ENCODE data around the gene GINS3.

GINS3 gene

GRCh38 chr16:58425756-58426494 lies 33.7 kb downstream of the GINS3 start:
- peak; percentile 10 for DNase-seq (ENCODE audit: low spot score)

DNA sequence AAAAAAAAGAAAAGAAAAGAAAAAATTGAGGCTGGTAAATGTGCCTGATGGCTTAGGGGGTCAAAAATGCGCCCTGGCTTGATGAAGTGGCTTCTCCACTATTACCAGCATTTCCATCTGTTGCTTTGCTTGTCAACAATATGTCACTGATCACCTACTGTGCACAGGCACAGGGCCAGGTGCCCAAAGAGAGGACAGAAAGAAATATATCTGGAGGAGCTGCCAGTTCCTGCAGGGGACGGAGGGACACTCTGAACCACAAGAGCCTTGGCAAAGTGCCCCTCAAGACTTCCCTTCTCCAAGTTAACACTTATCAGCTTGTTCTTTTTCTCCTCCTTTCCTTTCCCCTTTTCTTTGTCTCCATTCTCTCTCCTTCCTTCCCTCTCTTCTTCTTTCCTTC lies 34.7 kb downstream of the GINS3 start:
- no peak for DNase-seq (ENCODE audit: low spot score)

- no peak for DNase-seq (ENCODE audit: low spot score)
Observed at GRCh38 chr16:58428621-58429542, 36.6 kb downstream of the GINS3 start.

GRCh38 chr16:58430718-58431117 lies 38.4 kb downstream of the GINS3 start:
- no peak for DNase-seq (ENCODE audit: low spot score)

GRCh38 chr16:58433569-58433951 lies 41.3 kb downstream of the GINS3 start:
- no peak for DNase-seq (ENCODE audit: low spot score)

DNA sequence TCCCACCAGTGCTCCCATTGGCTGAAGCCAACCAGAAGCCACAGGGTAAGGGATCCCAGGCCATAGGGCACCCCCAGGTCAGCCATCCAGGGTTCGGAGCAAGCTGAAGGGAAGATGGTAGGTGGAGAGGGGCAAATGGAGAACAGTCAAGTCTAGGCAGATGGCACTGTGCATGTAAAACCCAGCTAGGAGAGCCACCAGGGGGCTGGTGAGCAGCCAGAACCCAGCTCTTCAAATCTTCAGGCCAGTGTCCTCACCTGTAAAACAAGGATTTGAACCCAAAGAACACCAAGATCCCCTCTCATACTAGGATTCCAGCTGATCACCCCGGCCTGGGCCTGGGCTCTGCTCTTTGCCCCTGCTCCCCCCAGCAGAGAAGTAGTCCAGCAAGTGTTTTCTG lies 43.5 kb downstream of the GINS3 start:
- no peak for DNase-seq (ENCODE audit: low spot score)

GRCh38 chr16:58440131-58440530 lies 47.9 kb downstream of the GINS3 start:
- no peak for DNase-seq (ENCODE audit: low spot score)

DNA sequence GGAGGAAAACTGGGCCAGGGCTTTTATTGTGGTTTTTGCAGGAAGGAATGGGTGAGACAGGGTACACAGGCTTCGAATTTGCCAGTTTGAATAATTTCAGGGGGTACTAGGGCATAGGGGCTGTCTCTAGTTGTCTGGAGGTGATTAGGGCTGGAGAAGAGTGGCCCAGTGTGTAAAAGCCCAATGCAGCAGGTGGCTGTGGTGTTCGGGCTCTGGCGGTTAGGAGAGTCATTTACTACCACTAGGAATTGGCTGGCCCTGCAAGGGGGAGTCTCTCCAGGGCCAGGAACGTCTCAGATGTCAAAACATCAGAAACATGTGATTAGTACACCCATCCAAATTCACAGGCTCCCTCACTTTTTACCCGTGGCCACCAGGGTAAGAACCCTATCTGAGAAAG lies 50.3 kb downstream of the GINS3 start:
- DNase-seq (ENCODE audit: low spot score) = no peak

DNA sequence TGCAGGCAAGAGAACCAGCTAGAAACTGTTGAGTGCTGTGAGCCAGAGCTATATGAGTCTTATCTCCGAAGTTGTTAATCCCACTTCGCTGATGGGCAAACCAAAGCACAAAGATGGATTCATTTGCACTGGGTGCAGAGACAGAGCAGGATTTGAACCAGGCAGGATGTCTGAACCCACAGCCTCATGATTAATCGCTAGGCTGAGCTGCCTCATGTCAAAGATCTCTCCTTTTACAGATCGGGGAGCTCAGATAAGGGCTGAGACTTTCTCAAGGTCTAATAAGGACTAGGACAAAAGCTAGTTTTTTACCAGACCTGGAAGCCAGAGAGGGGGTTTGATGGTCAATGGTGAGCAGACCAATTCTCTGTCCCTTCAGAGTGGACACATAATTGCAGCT lies 51.5 kb downstream of the GINS3 start:
- DNase-seq (ENCODE audit: low spot score) = no peak

DNA sequence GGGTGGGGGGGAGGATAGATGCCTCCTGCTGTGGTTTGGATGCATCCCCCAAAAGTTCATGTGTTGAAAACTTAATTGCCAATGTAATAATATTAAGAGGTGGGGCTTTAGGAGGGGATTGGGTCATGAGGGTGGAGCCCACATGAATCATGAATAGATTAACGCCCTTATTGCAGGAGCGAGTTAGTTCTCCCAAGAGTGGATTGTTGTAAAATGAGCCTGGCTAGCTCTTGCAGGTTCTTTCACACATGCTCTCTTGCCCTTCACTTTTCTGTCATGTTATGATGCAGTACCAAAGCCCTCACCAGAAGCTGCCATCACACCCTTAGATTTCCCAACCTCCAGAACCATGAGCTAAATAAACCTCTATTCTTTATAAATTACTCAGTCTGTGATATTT lies 52.0 kb downstream of the GINS3 start:
- DNase-seq (ENCODE audit: low spot score) = no peak

- DNase-seq (ENCODE audit: low spot score) = no peak
Observed at GRCh38 chr16:58448890-58449289, 56.6 kb downstream of the GINS3 start.

DNA sequence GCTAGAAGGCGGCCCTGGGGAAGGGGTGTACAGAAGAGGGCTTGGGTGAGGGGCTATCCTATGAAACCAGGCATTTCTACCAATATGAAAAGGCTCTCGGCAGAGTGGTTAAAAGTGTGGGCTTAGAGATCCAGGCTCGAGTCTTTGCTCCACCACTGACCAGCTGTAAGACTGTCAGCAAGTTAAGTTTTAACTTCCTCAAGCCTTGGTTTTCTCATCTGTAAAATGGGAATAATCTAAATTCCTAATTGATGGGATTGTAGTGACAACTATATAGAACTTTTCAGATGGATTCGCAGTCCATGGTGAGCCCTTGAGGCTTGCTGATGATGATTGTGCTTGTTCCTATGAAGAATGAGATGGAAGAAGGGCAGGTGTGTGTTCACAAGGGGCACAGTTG lies 57.0 kb downstream of the GINS3 start:
- no peak for DNase-seq (ENCODE audit: low spot score)

DNA sequence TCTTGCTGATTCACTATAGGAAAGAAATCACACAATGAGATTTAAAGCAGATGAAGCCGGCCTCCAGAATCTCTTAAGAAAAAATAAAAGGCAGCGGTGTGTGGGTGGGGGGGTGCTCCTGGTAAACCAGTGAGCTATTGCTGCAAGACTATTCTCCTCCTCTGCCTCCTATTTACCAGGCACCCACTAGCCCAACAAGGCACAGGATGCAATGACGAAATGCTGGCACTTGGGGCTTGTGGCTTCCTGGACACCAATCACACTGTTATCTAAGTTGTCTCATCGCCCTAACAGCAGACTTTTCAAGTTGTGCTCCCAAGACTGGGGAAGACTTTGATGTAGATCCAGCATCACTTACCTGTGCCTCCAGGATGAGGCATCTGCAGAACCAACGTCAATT lies 57.5 kb downstream of the GINS3 start:
- DNase-seq (ENCODE audit: low spot score) = no peak

DNA sequence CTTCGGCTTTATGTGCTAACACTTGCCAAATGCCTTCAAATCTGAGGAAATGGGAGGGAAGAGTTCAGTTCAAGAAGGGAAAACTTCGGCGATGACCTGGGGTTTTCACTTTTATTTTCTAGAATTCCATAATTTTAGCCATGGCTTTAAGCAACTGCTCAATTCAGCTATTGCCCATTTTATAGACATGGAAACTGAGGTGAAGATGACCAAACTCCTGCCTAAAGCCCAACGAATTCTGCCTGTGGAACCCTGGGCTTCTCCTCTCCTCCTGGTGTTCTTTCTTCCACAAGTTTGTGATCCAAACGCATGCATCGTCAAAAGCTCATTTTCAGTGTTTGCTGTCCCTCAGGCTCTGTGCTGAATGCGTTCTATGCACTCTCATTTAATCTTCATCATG lies 58.3 kb downstream of the GINS3 start:
- no peak for DNase-seq (ENCODE audit: low spot score)

GRCh38 chr16:58451265-58451689 lies 59.0 kb downstream of the GINS3 start:
- DNase-seq (ENCODE audit: low spot score) = no peak

DNA sequence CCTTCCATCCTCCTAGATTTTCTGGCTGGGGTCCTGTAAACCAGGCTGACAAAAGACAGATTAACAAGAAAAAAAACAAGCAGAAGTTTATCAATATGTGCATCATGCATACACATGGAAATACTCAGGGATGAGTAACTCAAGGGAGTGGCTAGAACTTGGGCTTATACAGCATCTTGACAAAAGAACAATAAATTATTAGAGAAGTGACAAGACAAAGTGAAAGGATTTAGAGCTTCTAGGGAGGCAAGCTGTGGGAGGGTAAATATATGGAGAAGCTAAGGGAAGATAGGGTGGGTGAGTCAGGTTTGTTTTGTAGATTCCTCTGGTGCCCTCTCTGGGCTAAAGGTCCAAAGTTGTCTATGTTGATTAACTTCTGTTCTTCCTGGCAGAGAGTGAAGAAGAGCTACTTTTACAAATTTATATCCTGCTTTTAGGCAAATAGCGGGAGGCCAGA lies 59.7 kb downstream of the GINS3 start:
- DNase-seq (ENCODE audit: low spot score) = no peak

DNA sequence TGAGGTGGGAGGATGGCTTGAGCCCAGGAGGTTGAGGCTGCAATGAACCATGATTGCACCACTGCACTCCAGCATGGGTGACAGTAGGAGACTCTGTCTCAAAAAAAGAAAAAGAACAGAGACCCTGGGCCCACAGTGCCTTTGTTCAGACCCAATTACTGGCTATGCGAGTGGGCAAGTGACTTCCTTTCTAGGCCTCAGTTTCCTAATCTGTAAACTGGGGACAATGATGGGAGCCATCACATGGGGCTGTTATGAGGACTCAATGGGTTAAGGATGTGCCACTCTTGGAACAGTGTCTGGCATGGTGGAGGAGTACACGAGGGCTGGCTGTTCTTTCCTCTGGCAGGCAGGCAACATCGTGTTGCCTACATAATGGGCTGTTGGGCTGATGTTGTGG lies 60.4 kb downstream of the GINS3 start:
- no peak for DNase-seq (ENCODE audit: low spot score)

GRCh38 chr16:58454178-58454577 lies 61.9 kb downstream of the GINS3 start:
- DNase-seq (ENCODE audit: low spot score) = no peak

DNA sequence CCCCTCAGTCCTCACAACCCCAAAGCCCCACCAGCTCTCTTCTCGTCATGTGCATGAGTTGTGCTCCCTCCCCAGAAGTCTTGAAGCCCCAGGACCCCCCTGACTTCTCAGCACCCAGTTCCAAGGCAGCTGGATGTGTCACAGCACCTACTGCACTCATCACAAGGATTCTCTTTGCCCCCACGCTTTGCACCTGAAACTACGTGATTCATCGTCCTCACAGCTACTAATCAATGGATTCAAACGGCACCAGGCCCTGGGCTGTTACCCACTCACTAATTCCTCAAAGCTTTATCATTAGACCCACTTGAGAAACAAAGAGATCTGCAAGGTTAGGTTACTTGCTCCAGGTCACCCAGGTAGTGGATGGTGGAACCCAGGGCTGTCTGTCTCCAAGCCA lies 62.6 kb downstream of the GINS3 start:
- no peak for DNase-seq (ENCODE audit: low spot score)

Measured in CD4-positive, alpha-beta T cell treated with Interleukin-6 at 100 ng/mL for 8 hours (primary cell).